ENCODE data around the gene MOXD1.

GRCh38 chr6:132282696-132283095, 118.6 kb downstream of the MOXD1 start:
- TF ChIP-seq CTCF (conservative IDR thresholded peaks at IDR 0.05) (no peak), EZH2 (IDR thresholded peaks at IDR 0.05; ENCODE audit: low read depth) (no peak)
